Hepatic stellate cell (primary cell): ENCODE data around the gene LRRC45.

ENCODE experiments used
- DNase-seq: peaks from one replicate; pipeline ENCODE4 v3.0.0; 2011; ENCODE audit warnings: low spot score

The LRRC45 gene

GRCh38 chr17:82019690-82020571, 3.2 kb upstream of the LRRC45 start:
- peak; percentile 58 for DNase-seq

- no peak for DNase-seq
Observed at GRCh38 chr17:82020572-82021106, 2.5 kb upstream of the LRRC45 start.

GRCh38 chr17:82021107-82021899, 1.8 kb upstream of the LRRC45 start:
- DNase-seq = peak; percentile 85

GRCh38 chr17:82021900-82022309, 1.2 kb upstream of the LRRC45 start:
- no peak for DNase-seq

GRCh38 chr17:82022310-82022980, 660 bp upstream of the LRRC45 start, which contains the start of gene CENPX:
TSS of gene CENPX (minus strand) at chr17:82022878. CDS start at chr17:82022861, 17 bp downstream.
- no peak for DNase-seq

GRCh38 chr17:82023447-82024241, 539 bp downstream of the LRRC45 start:
- peak; percentile 58 for DNase-seq

- DNase-seq = no peak
Observed at GRCh38 chr17:82024859-82025258, 1.8 kb downstream of the LRRC45 start.

- no peak for DNase-seq
Observed at GRCh38 chr17:82025401-82026107, 2.4 kb downstream of the LRRC45 start.

- DNase-seq = no peak
Observed at GRCh38 chr17:82028246-82028645, 5.1 kb downstream of the LRRC45 start.

GRCh38 chr17:82028966-82029365, 5.9 kb downstream of the LRRC45 start:
- no peak for DNase-seq

GRCh38 chr17:82029391-82029790, 6.3 kb downstream of the LRRC45 start:
- DNase-seq = no peak

- no peak for DNase-seq
Observed at GRCh38 chr17:82029990-82030469, 6.9 kb downstream of the LRRC45 start.

- peak; percentile 91 for DNase-seq
Observed at GRCh38 chr17:82030470-82031302, 7.6 kb downstream of the LRRC45 start.

GRCh38 chr17:82031303-82031884, 8.3 kb downstream of the LRRC45 start, which contains the start of gene RAC3:
TSS of gene RAC3 (plus strand) at chr17:82031678. CDS start at chr17:82031762, 84 bp downstream.
- peak; percentile 68 for DNase-seq

- no peak for DNase-seq
Observed at GRCh38 chr17:82031885-82032627, 9.0 kb downstream of the LRRC45 start.

- no peak for DNase-seq
Observed at GRCh38 chr17:82033359-82034085, 10.4 kb downstream of the LRRC45 start.

- no peak for DNase-seq
Observed at GRCh38 chr17:82034371-82035011, 11.4 kb downstream of the LRRC45 start.
